ENCODE data around the gene KDM5B. TPM values are rescaled to one million over a fixed set of nuclear protein-coding genes. Genes with fewer than 3 reads are reported as not detected.

KDM5B gene
- total and polyA plus RNA-seq, 2 of the 8 experiments (the other 6 are each of a cell fraction or from before 2014, with no cell fraction given): 73.3 to 210 TPM

DNA sequence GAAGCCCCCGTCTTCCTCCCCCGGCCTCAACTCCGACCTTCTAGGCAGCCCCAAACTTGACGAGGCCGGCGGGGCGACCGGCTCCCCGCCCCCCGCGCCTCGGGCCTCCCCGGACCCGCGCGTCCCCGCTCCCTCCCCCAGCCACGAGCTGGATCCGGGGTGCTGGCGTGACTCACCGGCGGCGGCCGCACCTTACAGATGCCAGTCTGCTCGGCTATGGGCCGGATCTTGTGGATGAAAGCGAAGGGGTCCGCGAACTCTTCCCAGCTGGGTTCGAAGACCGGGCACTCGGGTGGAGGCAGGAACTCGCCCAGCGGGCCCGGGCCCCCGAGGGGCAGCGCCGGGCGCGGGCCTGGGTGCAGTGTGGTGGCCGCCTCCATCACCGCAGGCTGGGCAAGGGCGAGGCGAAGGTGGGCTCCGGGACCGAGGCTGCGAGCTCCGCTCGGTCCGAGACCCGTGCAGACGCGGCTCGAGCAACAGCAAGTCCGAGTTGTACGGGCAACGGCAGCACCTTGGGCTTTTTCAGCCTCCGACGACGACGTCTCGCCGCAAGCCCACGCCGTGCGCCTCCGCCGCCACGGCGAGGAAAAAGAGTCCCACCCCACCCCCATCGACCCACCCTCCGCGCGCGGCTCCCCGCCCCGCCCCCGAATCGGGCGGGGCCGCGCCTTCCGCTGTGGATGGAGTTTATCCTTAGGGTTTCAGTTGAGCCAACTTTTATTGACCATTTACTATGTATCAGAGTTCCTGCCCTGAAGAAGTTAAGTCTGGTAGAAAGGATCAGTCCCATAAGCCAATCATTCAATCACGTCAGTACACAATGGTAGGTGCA, at the start of gene KDM5B (continued):
- TF ChIP-seq BRCA1 (IDR thresholded peaks at IDR 0.05; ENCODE audit: low read depth, low read length) (no peak), SIRT6 (IDR thresholded peaks at IDR 0.05; ENCODE audit: low read length) (no peak), RFX5 (IDR thresholded peaks at IDR 0.05; ENCODE audit: borderline replicate concordance, low read depth, low read length) (no peak), BACH1 (IDR thresholded peaks at IDR 0.05; ENCODE audit: low read length) (peak; percentile 94), CTBP2 (IDR thresholded peaks at IDR 0.05; ENCODE audit: borderline replicate concordance, insufficient read depth, insufficient read length, low read length) (peak; percentile 56), FOSL1 (IDR thresholded peaks at IDR 0.05; ENCODE audit: insufficient read depth, low read depth, low read length) (0 out of 2 replicates have a peak, but pooled peaks have one; percentile 23), ASH2L (IDR thresholded peaks at IDR 0.05; ENCODE audit: low read length) (peak; percentile 87), KDM4A (IDR thresholded peaks at IDR 0.05; ENCODE audit: low read depth, low read length, severe bottlenecking) (peak; percentile 62), EZH2 (IDR thresholded peaks at IDR 0.05; ENCODE audit: low read depth, low read length, severe bottlenecking) (no peak), TBP (IDR thresholded peaks at IDR 0.05; ENCODE audit: low read depth, low read length) (peak; percentile 97), SIX5 (IDR thresholded peaks at IDR 0.05; ENCODE audit: low read depth, low read length) (no peak), RNF2 (IDR thresholded peaks at IDR 0.05; ENCODE audit: borderline replicate concordance, low read depth, low read length, missing control alignments, poor library complexity, severe bottlenecking) (no peak), SUZ12 (IDR thresholded peaks at IDR 0.05; ENCODE audit: low read length) (peak; percentile 73; the same call in 1 of the 2 replicates), JUN (IDR thresholded peaks at IDR 0.05; ENCODE audit: low read depth, low read length) (no peak), ZNF274 (IDR thresholded peaks at IDR 0.05; ENCODE audit: borderline replicate concordance, extremely low read depth, low read length) (no peak), POLR2AphosphoS5 (IDR thresholded peaks at IDR 0.05; ENCODE audit: low read depth, low read length) (peak; percentile 99), BCL11A (IDR thresholded peaks at IDR 0.05; ENCODE audit: low read depth in 2 of 2, low read length in 2 of 2) (no peak), CEBPB (IDR thresholded peaks at IDR 0.05; ENCODE audit: low read depth, low read length) (no peak), PHF8 (conservative IDR thresholded peaks at IDR 0.05; ENCODE audit: low read depth, low read length) (peak; percentile 81), ATF3 (IDR thresholded peaks at IDR 0.05; ENCODE audit: insufficient read depth, low read depth, low read length) (no peak), CHD1 (IDR thresholded peaks at IDR 0.05; ENCODE audit: low read depth, low read length) (peak; percentile 27; the same call in 1 of the 2 replicates), CBX5 (IDR thresholded peaks at IDR 0.05; ENCODE audit: low read depth, low read length) (no peak)
- TF ChIP-seq, protein P1, sequence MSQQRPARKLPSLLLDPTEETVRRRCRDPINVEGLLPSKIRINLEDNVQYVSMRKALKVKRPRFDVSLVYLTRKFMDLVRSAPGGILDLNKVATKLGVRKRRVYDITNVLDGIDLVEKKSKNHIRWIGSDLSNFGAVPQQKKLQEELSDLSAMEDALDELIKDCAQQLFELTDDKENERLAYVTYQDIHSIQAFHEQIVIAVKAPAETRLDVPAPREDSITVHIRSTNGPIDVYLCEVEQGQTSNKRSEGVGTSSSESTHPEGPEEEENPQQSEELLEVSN (IDR thresholded peaks at IDR 0.05): no peak

All from H1 (cell line).